Measurements from ENCODE around the gene BRINP1. TPM values are rescaled to one million over a fixed set of nuclear protein-coding genes. Genes with fewer than 3 reads are reported as not detected.

BRINP1 gene
- total and polyA plus RNA-seq, 2 donors (not counting 3 experiments of a cell fraction or from before 2014, with no cell fraction given) = 0.04 TPM; not detected in 1

DNA sequence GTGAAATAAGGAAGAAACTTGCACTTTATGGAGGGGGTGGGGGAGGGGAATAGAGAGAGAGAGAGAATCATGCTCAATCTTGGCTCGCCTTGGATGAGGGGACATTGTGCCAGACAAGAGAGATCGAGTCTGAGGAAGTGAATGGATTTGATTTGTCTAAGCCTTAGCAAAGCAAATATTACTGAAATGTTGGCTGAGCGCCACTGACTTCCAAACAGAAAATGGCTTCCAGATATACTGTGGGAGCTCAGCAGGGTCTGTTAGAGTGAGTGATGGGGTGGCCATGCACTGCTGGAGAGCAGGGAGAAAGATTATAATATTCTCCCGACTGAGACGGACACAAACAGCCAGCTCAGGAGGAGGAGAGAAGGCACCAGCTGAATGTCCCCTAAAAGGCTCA is 34.5 kb downstream of the BRINP1 start:
- Histone ChIP-seq H3K27ac (ENCODE audit: insufficient read depth, low read depth, low read length) (no peak overlapping the region), H4K20me1 (replicated peaks; ENCODE audit: control insufficient read depth, extremely low read depth, insufficient read depth, low read length) (no peaks in the 10 kb centered on the region), H3K27me3 (ENCODE audit: control insufficient read depth in 2 of 2, insufficient read depth in 2 of 2, low read length in 2 of 2) (no peaks in the 10 kb centered on the region), H3K9me3 (replicated peaks; ENCODE audit: control insufficient read depth, insufficient read depth, low read length) (no peaks in the 10 kb centered on the region), H2AFZ (ENCODE audit: low read depth, low read length) (no peak overlapping the region), H3K4me3 (replicated peaks in 1 of 3; ENCODE audit: insufficient read depth in 1 of 3, low read depth in 1 of 3, low read length in 3 of 3) (no peak overlapping the region), H3K9ac (replicated peaks; ENCODE audit: extremely low read depth, insufficient read depth, low read length) (no peak overlapping the region), H3K4me2 (ENCODE audit: insufficient read depth, low read length) (no peak overlapping the region), H3K36me3 (ENCODE audit: control insufficient read depth in 2 of 2, extremely low read depth in 1 of 2, insufficient read depth in 2 of 2, low read length in 2 of 2) (no peaks in the 10 kb centered on the region), H3K9me1 (replicated peaks; ENCODE audit: control insufficient read depth, extremely low read depth, insufficient read depth, low read length) (no peaks in the 10 kb centered on the region), H3K79me2 (ENCODE audit: control insufficient read depth, insufficient read depth, low read length) (no peaks in the 10 kb centered on the region), H3K4me1 (ENCODE audit: control insufficient read depth, extremely low read depth, insufficient read depth, low read length) (no peaks in the 10 kb centered on the region)
- intact Hi-C loops (cut with micrococcal nuclease) (no loop called here), dilution Hi-C loops (cut with MboI; ENCODE audit: extremely low pct_ligation_motif_present, low sequenced_read_pairs) (no loop called here)
- FAIRE-seq (no peak), DNase-seq (ENCODE audit: low read depth, low spot score) (no peak)
- BruUV-seq (replicated peaks) = no TSS peak
- TF ChIP-seq GATA2 (IDR thresholded peaks at IDR 0.05; ENCODE audit: insufficient read depth, insufficient read length, low read depth, low read length) = no peak
- no peak for TF ChIP-seq POLR2AphosphoS5 (IDR thresholded peaks at IDR 0.05; ENCODE audit: insufficient read depth, low read depth, low read length)
- TF ChIP-seq FOS (IDR thresholded peaks at IDR 0.05; ENCODE audit: borderline replicate concordance, insufficient read depth, low read length) = no peak
- no peak for TF ChIP-seq POLR2A (IDR thresholded peaks at IDR 0.05; ENCODE audit: low read depth, low read length)
- no peak for TF ChIP-seq MYC (IDR thresholded peaks at IDR 0.05; ENCODE audit: low read depth, low read length)
- TF ChIP-seq, protein P1, sequence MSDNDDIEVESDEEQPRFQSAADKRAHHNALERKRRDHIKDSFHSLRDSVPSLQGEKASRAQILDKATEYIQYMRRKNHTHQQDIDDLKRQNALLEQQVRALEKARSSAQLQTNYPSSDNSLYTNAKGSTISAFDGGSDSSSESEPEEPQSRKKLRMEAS (IDR thresholded peaks at IDR 0.05; ENCODE audit: insufficient read depth, insufficient read length) = no peak
- TF ChIP-seq, protein P2, sequence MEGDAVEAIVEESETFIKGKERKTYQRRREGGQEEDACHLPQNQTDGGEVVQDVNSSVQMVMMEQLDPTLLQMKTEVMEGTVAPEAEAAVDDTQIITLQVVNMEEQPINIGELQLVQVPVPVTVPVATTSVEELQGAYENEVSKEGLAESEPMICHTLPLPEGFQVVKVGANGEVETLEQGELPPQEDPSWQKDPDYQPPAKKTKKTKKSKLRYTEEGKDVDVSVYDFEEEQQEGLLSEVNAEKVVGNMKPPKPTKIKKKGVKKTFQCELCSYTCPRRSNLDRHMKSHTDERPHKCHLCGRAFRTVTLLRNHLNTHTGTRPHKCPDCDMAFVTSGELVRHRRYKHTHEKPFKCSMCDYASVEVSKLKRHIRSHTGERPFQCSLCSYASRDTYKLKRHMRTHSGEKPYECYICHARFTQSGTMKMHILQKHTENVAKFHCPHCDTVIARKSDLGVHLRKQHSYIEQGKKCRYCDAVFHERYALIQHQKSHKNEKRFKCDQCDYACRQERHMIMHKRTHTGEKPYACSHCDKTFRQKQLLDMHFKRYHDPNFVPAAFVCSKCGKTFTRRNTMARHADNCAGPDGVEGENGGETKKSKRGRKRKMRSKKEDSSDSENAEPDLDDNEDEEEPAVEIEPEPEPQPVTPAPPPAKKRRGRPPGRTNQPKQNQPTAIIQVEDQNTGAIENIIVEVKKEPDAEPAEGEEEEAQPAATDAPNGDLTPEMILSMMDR (IDR thresholded peaks at IDR 0.05; ENCODE audit: extremely low read depth in 1 of 2, insufficient read depth in 1 of 2, low read depth in 1 of 2, low read length in 2 of 2) = no peak
- no peak for TF ChIP-seq EZH2 (IDR thresholded peaks at IDR 0.05; ENCODE audit: borderline replicate concordance, low read depth, low read length, severe bottlenecking)
- TF ChIP-seq JUN (IDR thresholded peaks at IDR 0.05; ENCODE audit: borderline replicate concordance, insufficient read depth, insufficient read length, low read depth) = no peak
- POLR2A ChIA-PET = no interaction called here
- CTCF ChIA-PET = no interaction called here

Measured in endothelial cell of umbilical vein (primary cell).